ENCODE results near the gene PSAPL1.

DNA sequence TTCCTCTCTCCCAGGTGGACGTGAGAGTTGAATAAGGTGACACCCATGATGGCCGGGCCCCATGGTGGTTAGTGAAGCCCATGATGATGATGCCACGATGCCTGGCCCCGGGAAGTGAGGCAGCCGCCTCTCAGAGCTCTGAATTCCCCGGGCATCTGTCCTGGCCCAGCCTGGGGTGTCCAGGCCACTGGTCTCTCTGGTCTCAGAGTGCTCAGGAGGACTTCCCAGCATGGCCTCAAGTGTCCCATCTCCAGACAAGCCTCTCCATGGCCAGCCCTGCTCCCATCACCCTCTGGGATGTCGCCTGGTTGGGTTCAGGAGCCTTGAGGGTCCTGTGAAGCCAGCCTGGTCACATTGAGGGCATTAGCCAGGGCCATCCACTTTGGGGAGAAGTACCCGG lies 24.7 kb upstream of the PSAPL1 start:
- TF ChIP-seq, protein P1, sequence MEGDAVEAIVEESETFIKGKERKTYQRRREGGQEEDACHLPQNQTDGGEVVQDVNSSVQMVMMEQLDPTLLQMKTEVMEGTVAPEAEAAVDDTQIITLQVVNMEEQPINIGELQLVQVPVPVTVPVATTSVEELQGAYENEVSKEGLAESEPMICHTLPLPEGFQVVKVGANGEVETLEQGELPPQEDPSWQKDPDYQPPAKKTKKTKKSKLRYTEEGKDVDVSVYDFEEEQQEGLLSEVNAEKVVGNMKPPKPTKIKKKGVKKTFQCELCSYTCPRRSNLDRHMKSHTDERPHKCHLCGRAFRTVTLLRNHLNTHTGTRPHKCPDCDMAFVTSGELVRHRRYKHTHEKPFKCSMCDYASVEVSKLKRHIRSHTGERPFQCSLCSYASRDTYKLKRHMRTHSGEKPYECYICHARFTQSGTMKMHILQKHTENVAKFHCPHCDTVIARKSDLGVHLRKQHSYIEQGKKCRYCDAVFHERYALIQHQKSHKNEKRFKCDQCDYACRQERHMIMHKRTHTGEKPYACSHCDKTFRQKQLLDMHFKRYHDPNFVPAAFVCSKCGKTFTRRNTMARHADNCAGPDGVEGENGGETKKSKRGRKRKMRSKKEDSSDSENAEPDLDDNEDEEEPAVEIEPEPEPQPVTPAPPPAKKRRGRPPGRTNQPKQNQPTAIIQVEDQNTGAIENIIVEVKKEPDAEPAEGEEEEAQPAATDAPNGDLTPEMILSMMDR (IDR thresholded peaks at IDR 0.05): no peak
- TF ChIP-seq EP300 (IDR thresholded peaks at IDR 0.05): no peak
- no peak for TF ChIP-seq POLR2AphosphoS5 (IDR thresholded peaks at IDR 0.05)
- no peak for TF ChIP-seq POLR2A (IDR thresholded peaks at IDR 0.05)
